Measurements from ENCODE around the gene BPTF.
A peak's percentile ranks its signal among the peaks of the same experiment; 100 is the strongest.
"Not testable (repeated sequence)": the region's sequence is repeated elsewhere in the genome, so short reads cannot be mapped to it uniquely, and the experiment has no call there.

Gene BPTF

GRCh38 chr17:67891481-67892119, 66.3 kb downstream of the BPTF start:
- TF ChIP-seq, protein P1, sequence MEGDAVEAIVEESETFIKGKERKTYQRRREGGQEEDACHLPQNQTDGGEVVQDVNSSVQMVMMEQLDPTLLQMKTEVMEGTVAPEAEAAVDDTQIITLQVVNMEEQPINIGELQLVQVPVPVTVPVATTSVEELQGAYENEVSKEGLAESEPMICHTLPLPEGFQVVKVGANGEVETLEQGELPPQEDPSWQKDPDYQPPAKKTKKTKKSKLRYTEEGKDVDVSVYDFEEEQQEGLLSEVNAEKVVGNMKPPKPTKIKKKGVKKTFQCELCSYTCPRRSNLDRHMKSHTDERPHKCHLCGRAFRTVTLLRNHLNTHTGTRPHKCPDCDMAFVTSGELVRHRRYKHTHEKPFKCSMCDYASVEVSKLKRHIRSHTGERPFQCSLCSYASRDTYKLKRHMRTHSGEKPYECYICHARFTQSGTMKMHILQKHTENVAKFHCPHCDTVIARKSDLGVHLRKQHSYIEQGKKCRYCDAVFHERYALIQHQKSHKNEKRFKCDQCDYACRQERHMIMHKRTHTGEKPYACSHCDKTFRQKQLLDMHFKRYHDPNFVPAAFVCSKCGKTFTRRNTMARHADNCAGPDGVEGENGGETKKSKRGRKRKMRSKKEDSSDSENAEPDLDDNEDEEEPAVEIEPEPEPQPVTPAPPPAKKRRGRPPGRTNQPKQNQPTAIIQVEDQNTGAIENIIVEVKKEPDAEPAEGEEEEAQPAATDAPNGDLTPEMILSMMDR (IDR thresholded peaks at IDR 0.05; ENCODE audit: unreplicated experiment in 3 of 3): peak in 1 of 3 experiments; percentile 15
- Mint-ChIP-seq H3K36me3 (ENCODE audit: low read depth) (peaks cover 69% of the 10 kb centered on the region), H3K4me1 (no peaks in the 10 kb centered on the region), H3K27me3 (ENCODE audit: low read depth) (no peaks in the 10 kb centered on the region), H3K27ac (no peak overlapping the region), H3K9me3 (no peaks in the 10 kb centered on the region), H3K4me3 (no peak overlapping the region)

DNA sequence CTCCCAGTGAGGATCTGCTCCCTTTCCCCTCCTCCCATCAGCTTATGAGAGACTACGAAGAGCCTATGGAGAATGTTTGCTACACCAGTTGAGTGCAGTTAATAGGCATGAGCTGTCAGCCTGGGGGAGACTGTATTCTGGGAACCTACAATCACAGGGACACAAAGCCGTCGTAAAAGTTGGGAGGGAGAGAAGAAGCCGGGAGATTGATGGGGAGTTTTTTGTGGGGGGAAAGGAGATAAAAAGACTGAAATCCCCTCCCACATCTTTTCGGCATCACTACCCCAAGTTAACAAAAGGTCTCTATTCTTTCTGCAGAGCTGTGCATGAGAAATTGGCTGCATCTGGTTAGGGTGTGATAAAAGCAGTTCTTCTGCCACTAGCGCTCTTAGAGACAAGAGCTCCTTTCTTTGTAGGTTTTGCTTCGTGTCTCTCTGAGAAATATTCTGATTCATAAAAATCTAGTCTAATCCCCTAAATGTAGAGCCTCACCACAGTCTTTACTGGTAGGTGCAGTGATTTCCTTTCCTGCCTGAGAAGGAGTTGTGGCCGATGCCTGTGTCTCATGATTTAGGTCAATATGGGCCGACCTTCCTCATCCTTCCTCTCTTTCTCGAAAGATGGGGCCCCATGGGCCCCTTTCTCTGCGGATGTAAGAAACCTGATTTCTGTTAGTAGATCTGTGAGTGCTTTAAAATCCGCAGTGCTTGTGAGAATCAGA, 77.4 kb downstream of the BPTF start:
- TF ChIP-seq, protein P1 (IDR thresholded peaks at IDR 0.05; ENCODE audit: unreplicated experiment in 3 of 3): no peak
- no peak overlapping the region for H3K4me3 Mint-ChIP-seq
- H3K27ac Mint-ChIP-seq: peak overlapping the region in 2 of 3 experiments; percentile 50 to 62
- H3K27me3 Mint-ChIP-seq (ENCODE audit: low read depth): no peaks in the 10 kb centered on the region
- peaks cover 59% of the 10 kb centered on the region for H3K36me3 Mint-ChIP-seq (ENCODE audit: low read depth)
- no peaks in the 10 kb centered on the region for H3K4me1 Mint-ChIP-seq
- no peaks in the 10 kb centered on the region for H3K9me3 Mint-ChIP-seq

DNA sequence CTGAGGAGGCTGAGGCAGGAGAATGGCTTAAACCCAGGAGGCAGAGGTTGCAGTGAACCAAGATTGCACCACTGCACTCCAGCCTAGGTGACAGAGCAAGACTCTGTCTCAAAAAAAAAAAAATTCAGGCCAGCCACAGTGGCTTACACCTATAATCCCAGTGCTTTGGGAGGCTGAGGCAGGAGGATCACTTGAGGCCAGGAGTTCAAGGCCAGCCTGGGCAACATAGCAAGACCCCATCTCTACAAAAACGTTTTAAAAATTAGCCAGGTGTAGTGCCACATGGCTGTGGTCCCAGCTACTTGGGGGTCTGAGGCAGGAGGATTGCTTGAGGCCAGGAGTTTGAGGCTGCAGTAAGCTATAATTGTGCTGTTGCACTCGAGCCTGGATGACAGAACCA, 80.0 kb downstream of the BPTF start:
- H3K27ac Mint-ChIP-seq; H3K27me3 Mint-ChIP-seq (ENCODE audit: low read depth); H3K9me3 Mint-ChIP-seq; H3K4me1 Mint-ChIP-seq; H3K4me3 Mint-ChIP-seq: not testable (repeated sequence)
- peaks cover 70% of the 10 kb centered on the region for H3K36me3 Mint-ChIP-seq (ENCODE audit: low read depth)

- H3K27me3 Mint-ChIP-seq (ENCODE audit: low read depth); H3K27ac Mint-ChIP-seq; H3K4me1 Mint-ChIP-seq: not testable (repeated sequence)
Observed at GRCh38 chr17:67910117-67910803, 85.0 kb downstream of the BPTF start.

GRCh38 chr17:67911059-67911782, 85.9 kb downstream of the BPTF start:
- Mint-ChIP-seq H3K4me3 (no peak overlapping the region), H3K4me1 (no peaks in the 10 kb centered on the region), H3K36me3 (ENCODE audit: low read depth) (peaks cover 89% of the 10 kb centered on the region), H3K27me3 (ENCODE audit: low read depth) (no peaks in the 10 kb centered on the region), H3K9me3 (no peaks in the 10 kb centered on the region), H3K27ac (no peak overlapping the region)
- TF ChIP-seq, protein P1 (IDR thresholded peaks at IDR 0.05; ENCODE audit: unreplicated experiment in 3 of 3): no peak

More at GRCh38 chr17:67910117-67910803, 85.0 kb downstream of the BPTF start:
- H3K9me3 Mint-ChIP-seq, H3K4me3 Mint-ChIP-seq: not testable (repeated sequence)
- peaks cover 88% of the 10 kb centered on the region for H3K36me3 Mint-ChIP-seq (ENCODE audit: low read depth)

DNA sequence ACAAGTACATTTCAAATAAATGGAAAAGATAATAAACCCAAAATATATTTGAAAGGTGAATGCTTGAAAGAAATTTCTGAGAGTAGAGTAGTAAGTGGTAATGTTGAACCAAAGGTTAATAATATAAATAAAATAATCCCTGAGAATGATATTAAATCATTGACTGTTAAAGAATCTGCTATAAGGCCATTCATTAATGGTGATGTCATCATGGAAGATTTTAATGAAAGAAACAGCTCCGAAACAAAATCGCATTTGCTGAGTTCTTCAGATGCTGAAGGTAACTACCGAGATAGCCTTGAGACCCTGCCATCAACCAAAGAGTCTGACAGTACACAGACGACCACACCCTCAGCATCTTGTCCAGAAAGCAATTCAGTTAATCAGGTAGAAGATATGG, 86.8 kb downstream of the BPTF start:
- Mint-ChIP-seq H3K27ac (no peak overlapping the region), H3K27me3 (ENCODE audit: low read depth) (no peaks in the 10 kb centered on the region), H3K4me1 (no peaks in the 10 kb centered on the region), H3K36me3 (ENCODE audit: low read depth) (peaks cover 85% of the 10 kb centered on the region), H3K4me3 (no peak overlapping the region), H3K9me3 (no peaks in the 10 kb centered on the region)
- TF ChIP-seq, protein P1 (IDR thresholded peaks at IDR 0.05; ENCODE audit: unreplicated experiment in 3 of 3): no peak
